ENCODE results near the gene ALAS2. TPM values are rescaled to one million over a fixed set of nuclear protein-coding genes. Genes with fewer than 3 reads are reported as not detected.

ALAS2 gene
- total RNA-seq, 1 experiment from 2014 or later: not detected

GRCh38 chrX:54964766-54965497 lies 65.8 kb downstream of the ALAS2 start:
- in situ Hi-C loops (cut with HindIII; ENCODE audit: low pct_unique_long_range_greater_than_20kb, low sequenced_read_pairs): no loop called here
- DNase-seq (ENCODE audit: low read depth, low spot score): no peak

GRCh38 chrX:54961750-54962149 lies 69.0 kb downstream of the ALAS2 start:
- no peak for DNase-seq (ENCODE audit: low read depth, low spot score)
- in situ Hi-C loops (cut with HindIII; ENCODE audit: low pct_unique_long_range_greater_than_20kb, low sequenced_read_pairs): no loop called here

Other genes with a start within 250 kb of the ALAS2 start
- 0.05 TPM in 1 of 2 replicates, not detected in the other for gene ITIH6, start 232.7 kb downstream of the ALAS2 start, total RNA-seq (2014; rRNA removed; shearing (Covaris generic))
- gene MAGED2, start 223.2 kb downstream of the ALAS2 start, total RNA-seq (2014; rRNA removed; shearing (Covaris generic)): 84.7 and 92.2 TPM in 2 replicates
- 12.4 and 13.4 TPM in 2 replicates for gene TRO, start 110.2 kb downstream of the ALAS2 start, total RNA-seq (2014; rRNA removed; shearing (Covaris generic))
- gene PFKFB1, start 36.8 kb downstream of the ALAS2 start, total RNA-seq (2014; rRNA removed; shearing (Covaris generic)): not detected in 2 replicates
- gene APEX2, start 30.6 kb downstream of the ALAS2 start, total RNA-seq (2014; rRNA removed; shearing (Covaris generic)): 10.5 and 10.9 TPM in 2 replicates
- not detected in 2 replicates for gene PAGE2B, start 44.1 kb upstream of the ALAS2 start, total RNA-seq (2014; rRNA removed; shearing (Covaris generic))
- not detected in 2 replicates for gene PAGE2, start 58.0 kb upstream of the ALAS2 start, total RNA-seq (2014; rRNA removed; shearing (Covaris generic))
- gene PAGE5, start 189.4 kb upstream of the ALAS2 start, total RNA-seq (2014; rRNA removed; shearing (Covaris generic)): 18.9 and 23.7 TPM in 2 replicates
- not detected in 2 replicates for gene PAGE3, start 233.9 kb upstream of the ALAS2 start, total RNA-seq (2014; rRNA removed; shearing (Covaris generic))